ENCODE results near the gene UBQLNL. TPM values are rescaled to one million over a fixed set of nuclear protein-coding genes. Genes with fewer than 3 reads are reported as not detected.

UBQLNL gene, protein sequence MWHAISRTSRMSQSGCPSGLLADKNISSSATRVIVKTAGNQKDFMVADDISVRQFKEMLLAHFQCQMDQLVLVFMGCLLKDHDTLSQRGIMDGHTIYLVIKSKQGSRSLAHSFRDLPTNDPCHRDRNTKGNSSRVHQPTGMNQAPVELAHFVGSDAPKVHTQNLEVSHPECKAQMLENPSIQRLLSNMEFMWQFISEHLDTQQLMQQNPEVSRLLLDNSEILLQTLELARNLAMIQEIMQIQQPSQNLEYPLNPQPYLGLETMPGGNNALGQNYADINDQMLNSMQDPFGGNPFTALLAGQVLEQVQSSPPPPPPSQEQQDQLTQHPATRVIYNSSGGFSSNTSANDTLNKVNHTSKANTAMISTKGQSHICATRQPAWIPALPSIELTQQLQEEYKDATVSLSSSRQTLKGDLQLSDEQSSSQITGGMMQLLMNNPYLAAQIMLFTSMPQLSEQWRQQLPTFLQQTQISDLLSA
- polyA plus RNA-seq (ENCODE audit: insufficient read length) = 0.18 TPM

DNA sequence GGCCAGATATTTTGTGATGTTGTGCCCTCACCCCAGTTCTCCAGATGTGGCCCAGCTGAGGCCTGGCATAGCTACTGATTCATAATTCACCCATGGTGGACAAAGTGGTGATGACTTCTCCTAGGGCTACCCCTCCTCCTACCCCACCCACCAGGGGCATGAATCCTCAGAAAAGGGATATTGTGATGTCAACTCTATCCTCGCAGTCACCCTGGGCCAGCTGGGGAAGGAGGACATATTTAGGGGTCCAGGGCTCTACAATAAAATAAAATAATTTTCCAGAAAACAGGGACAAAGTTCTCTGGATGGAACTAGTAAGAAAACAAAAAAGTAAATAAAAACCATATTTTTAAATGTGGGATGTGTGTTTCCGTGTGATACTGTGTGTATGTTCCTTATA is at the start of gene UBQLNL:
Gene UBQLNL (minus strand): TSS at position 101 of the 400 bp plus-strand sequence. CDS start 258 bp downstream, outside the sequence.
- no peak for DNase-seq (ENCODE audit: low read depth)

DNA sequence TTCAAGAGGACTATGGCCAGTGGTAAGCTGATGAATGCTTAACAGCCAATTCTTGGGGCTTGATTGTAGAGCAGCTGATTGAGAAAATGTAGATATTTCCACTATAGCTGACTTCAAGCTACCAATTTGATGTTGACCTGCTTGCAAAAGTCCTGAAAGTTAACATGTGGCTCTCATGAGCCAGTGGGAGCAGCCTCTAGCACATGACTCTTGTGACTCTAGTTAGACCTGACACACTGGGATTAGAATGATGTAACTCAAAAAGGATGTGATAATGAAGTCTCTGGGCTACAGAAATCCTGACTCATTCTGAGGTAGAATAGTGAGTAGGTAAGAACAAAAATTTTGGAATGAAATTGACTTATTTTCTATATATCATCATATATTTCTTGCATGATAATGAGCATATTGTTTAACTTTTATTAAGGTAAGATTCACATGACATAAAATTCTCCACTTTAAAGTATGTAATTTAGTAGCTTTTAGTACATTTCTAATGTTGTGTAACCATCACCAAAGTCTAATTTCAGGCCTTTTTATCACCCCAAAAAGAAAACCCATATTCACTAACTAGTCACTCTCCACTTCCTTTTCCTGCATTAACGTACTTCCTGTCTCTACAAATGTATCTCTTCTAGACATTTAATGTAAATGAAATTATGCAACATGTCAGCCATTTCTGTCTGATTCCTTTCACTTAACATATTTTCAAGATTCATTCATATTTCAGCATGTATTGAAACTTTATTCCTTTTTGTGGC is 47.9 kb upstream of the UBQLNL start:
- DNase-seq (ENCODE audit: low read depth) = no peak

DNA sequence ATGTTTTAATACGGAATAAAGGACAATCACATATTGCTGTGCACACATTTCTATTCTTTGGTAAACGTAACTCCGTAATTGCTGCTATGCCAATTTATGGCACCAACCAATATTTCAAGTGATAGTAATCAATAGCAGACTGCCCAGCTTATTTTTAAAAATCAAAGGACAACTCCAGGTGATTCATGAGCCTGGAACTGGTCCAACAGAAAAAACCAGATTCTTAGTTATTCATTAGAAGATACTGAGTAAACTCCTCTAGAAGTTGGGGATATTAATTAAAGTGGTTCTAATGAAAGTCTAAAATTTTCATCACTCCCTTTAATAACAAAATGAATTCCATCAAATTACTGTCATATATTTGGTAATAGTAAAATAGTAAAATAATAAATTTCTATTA is 41.3 kb upstream of the UBQLNL start:
- DNase-seq (ENCODE audit: low read depth) = no peak

DNA sequence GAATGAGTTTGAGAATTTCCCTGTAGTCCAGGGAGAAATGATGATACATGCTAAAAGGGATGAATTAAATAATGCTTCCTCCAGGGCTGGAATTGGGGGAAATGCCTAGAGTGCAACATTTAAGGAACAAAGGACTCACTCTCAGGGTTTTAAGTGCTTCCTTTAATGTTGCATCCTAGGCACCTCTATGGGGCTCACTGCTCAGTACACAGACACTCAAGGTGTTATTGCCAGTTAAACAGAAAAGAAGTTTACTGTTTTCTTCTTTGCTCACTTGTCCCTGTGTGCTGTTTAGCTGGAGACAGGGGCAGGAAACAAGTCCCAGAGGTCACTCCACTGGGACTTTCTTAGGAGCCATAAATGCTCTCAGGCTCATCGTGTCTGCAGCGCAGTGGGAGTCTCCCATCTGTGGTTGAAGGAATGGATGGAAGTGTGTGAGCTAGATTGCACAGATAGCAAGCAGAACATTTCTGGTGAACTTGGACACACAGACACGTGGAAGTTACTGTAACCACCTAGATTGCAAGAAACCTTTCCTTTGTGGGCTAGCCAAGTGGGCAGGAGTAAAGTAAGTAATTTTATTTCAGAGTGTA is 40.2 kb upstream of the UBQLNL start:
- DNase-seq (ENCODE audit: low read depth) = no peak

DNA sequence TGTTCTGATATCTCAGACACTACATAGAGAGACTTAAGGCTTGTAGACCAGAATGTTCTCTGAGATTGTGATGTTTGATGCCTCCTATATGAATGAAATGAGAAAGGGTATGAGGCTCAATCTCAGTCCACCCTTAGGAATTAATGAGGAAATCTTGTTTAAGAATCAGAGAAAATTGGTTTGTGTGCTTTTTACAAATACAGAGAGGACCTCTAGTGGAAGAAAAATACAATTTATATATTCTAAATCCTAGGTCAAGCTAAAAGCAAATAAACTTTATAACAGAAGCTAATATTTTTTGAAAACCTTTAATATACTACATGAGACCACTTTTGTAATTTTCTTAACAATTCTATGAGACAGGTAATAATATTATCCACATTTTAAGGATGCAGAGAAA is 36.8 kb upstream of the UBQLNL start:
- DNase-seq (ENCODE audit: low read depth) = no peak

DNA sequence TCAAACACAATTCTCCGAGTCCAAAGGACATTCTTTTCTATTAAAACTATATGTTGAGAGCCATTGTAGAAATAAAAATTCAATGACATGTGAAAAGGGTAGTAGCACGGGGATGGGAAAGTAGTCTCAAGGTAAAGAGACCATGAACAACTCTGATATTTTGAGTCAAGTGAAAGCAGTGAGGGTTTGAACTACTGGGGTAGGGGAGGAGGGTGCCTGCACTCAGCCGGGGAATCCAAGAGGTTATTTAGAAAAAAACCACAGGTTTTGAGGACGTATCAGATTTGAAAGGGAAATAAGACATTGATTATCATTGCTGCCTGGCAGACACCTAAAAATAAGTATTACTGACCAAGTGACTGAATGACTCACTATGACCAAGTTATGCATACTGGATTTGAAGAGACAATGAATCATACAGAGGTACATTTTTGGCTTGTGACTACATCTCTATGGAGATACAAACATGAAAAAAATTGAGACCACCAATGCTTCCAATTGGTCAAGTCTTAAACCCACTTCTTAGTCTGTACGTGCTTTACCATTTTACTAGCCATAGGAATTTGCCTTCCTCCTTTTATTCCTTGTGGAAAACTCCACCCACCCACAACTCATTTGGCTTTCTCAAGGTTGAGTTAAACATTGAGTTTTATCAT is 34.1 kb upstream of the UBQLNL start:
- DNase-seq (ENCODE audit: low read depth) = no peak

DNA sequence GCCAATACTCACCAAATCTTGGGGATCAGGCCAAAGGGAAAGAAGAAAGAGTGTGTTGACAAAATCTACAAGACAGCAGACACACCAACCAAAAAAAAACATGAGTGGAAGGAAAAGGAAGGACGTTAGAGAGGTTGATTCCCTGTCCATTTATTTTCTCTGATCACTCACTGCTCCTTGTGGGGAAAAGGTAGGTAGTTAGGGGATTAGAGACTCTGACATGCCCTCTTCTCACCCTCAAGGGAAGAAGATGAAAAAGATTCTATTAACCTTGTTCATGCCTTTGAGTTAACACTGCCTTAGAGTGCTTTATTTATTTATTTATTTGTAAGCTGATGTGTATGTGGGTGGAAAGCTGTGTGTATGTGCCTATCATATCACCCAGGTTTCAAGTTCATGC is 31.9 kb upstream of the UBQLNL start, which contains the start of gene OR52H1:
Gene OR52H1 (minus strand): TSS at position 101 of the 400 bp plus-strand sequence. CDS start 3,035 bp downstream, outside the sequence.
- DNase-seq (ENCODE audit: low read depth) = no peak

DNA sequence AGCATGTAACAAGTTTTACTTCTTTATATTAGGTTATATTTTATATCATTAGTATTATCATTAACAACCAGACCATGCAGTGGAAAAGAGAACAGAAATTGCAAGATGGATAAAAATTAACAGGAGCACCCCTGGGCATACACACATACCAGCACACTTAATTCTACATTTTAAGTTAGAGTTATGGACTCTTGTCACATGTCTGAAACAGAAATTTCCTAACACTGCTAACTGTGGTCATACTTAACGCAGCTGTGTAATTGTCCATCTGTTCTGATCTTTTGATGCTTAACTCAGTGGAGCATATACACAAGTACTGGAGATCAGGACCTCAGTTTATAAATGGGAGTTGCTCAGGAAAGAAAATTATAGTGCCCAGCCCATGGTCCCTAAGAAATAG is 31.5 kb upstream of the UBQLNL start:
- DNase-seq (ENCODE audit: low read depth) = no peak

DNA sequence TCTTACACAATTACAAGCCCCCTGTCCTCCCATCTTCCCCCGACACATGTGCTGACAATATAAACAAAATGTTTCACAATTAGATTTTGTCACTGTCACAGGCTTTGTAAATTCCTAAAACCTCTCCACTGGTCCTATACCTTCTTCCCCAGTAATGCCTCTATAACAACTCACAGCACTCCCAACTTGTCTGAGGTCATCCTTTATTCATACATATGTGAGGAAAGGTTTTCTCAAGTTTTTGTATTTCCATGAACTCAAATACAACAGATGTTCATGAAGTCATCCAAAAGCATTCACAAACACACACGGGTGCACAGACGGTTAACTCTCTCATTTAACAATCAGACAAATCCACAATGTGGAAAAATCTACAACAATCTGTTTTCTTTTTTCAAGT is 30.0 kb upstream of the UBQLNL start:
- no peak for DNase-seq (ENCODE audit: low read depth)

DNA sequence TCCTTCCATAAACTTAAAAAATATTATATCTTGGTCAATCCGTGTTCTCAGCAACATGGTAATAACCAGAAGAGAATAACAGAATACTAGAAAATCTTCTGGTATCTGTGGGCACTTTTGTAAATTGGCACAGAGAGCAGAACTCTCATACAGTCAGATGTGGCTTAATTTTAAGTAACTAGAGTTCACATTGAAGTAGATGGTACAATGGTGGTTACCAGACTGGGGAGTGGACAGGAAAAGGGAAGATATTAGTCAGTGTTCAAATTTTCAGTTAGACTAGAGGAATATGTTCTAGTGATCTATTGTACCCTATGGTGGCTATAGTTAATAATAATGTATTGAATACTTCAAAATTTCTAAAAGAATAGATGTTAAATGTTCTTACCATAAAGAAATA is 24.9 kb upstream of the UBQLNL start:
- no peak for DNase-seq (ENCODE audit: low read depth)

DNA sequence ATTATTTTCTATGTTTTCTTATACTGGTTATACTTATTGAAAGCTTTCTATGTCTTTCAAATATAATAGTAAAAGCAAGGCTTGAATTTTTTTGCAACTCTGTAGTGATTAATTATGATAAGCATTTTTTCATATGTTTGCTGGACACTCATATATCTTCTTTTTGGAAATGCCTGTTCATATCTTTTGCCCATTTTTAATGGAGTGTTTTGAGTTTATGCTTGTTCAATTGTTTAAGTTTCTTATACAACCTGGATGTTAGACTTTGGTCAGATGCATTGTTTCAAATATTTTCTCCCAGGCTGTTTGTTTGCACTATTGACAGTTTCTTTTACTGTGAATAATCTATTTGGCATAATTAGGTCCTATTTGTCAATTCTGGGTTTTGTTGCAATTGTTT is 20.0 kb upstream of the UBQLNL start:
- no peak for DNase-seq (ENCODE audit: low read depth)

DNA sequence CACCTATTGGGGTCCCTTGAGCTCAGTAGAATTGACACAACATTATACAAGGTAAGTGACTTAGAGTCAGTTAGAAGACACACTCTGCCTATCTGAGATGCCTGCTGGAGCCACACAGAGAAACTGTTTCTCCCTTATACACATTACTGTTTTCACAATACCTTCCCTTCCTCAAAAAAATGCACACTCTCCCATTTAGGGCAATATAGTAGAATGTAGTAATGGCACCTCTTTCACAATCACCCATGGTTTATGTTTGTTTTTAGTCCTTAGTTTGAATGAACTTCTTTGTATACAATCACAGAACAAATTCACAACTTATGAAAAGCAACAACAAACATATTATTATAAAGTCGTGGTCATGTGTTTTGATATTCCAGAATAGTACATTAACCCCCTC is 17.5 kb upstream of the UBQLNL start:
- DNase-seq (ENCODE audit: low read depth) = no peak

DNA sequence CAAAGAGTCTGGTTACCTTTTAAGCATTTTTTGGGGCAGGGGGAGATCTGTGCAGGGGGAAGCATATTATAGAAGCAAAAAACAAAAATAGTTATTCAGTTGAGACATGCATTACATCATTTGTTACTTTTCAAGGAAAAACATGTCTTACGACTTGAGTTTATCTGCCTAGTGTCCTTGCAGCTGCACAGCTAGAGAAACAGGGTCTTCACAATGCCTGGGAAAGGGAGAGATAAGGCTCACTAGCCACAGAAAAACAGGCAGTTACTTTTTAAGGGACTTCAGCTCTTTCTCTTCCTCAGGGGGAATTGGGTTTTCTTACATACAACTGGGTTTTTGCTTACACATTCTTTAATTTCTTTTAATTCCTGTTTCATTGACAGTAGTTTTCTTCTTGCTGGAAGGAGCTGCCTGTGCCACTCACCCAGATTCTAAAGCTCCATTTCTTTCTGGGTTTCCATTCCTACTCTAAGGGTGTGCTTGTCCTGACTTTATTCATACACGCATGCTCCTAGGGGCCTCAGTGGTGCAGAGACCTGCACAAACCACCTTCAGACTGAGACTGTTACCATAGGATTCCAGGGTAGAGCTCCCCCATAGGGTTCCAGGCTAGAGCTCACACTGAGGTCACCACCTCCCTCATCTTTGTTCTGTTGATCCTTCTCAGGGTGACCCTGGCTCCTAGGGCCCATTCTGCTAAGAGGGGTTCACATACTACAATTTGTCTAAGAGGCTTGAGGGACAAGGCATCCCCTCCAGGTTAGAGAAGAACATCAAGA is 14.7 kb upstream of the UBQLNL start:
- DNase-seq (ENCODE audit: low read depth) = no peak

DNA sequence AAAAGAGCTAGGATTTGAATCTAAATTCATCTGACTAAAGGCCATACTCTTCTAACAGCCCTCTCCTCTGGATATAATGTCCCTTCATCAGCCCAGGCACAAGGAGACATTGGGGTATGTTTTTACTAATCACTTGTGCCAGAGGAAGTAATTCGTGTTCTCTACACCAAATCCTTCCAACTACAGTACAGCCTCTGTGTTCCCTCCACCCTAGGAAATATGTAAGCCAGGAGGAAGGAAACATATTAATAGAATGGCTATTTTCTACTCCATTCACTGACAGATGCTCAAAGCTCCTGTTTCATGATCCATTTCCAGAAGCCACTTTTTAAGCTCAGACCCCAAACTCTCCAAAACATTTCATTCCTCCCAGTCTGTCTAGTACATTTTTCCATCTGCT is 12.0 kb upstream of the UBQLNL start:
- no peak for DNase-seq (ENCODE audit: low read depth)

DNA sequence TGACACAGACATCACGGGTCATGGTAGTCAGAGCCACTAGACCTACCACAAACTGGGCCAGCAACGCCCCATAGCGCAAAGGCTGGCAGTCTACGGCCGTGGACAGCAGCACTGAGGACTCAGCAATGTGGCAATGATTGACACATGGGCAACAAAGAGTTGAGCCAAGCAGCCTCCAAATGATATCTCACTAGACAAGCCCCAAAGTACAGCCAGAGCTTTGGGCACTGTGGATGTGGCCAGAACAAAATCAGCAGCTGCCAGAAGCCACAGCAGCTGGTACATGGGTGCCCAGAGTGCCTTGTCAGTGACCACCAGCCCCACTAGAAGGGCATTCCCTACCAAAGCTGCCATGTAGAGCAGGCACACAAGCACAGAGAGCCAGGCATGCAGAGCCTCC is 11.2 kb upstream of the UBQLNL start:
- DNase-seq (ENCODE audit: low read depth) = no peak

DNA sequence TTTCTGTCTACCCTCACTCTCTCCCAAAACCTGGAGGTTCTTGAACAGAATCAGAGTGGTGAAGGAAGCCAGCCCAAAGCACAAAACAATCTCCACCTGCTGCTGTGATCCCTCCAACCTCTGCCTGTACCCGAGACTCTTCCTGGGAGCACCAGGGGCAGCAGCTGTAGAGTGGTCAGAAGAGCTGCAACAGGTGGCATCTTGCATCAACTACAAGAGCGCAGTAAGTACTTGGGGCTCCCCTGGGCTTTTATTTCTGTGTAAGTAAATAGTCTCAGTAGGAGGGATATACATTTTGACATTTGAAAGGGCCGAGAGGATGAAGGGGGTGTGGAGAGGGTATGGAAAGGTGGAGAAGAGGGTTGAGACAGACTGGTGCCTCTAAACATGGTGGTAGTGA is 8.3 kb upstream of the UBQLNL start:
- DNase-seq (ENCODE audit: low read depth) = no peak

DNA sequence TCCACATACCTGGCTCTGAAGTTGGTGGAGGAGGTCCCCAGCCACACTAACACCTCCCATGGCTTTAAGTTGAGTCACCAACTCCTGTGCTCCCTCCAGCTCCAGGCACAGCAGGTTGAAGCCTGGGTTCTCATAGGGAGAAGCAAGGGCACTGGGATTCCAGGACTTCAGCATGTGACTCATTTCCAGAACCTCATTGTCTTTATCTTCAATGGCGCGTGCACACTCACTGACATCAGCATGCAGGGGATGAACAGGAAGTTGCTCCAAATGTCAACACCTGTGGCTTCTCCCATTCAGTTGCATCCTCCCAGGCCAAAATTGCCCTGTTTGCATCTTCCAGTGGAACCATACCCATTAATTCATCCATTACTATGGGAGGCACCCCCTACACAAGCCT is 5.8 kb upstream of the UBQLNL start:
- no peak for DNase-seq (ENCODE audit: low read depth)

DNA sequence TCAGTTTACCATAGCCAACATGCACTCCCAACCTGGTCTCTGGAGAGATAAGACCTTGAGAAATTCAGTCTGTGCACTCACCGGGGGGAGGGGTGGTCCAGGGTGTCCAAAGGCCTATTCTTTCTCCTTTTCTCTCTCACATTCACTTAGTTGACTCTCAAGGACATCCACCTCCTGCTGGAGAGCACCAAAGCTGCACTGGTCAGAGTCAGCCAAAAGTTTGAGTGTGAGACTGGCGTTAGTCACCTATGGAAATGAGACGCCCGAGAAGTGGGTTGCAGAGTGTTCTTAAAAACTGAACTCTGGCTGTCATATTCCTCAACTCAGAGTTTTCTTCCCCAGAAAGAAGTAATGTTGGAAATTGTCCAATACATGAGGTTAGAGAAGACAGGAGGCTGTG is 5.0 kb upstream of the UBQLNL start:
- DNase-seq (ENCODE audit: low read depth) = no peak

DNA sequence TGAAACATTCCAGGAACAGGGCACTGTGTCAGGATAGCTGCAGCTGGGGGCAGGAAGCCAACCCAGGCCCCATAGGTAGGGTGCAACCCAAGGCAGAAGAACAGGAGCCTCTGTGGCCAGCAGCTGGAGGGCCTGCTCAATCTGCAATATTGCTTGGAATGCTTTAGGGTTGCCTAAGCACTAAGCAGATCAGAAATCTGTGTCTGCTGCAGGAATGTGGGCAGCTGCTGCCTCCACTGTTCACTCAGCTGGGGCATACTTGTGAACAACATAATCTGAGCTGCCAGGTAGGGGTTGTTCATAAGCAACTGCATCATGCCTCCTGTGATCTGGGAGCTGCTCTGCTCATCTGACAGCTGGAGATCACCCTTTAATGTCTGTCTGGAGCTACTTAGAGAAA is 1.7 kb downstream of the UBQLNL start:
- no peak for DNase-seq (ENCODE audit: low read depth)

DNA sequence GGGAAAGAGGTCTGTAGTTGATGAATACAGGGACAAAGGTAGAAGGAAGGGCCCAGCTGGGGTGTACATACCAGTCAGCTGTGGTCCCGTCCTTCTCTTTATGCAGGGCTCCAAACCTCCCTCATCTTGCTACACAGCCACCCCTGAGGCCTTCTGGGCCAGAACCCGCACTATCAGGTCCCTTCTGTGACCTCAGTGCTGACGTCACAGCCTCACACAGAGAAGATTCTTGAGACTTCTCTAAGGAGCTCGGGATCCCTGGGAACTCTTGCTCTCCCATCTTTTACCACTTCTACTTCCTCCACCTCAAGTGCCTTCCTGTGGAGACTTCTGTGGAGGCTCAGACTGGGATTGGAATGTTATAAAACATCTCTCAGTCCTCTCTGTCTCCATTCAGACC is 6.7 kb downstream of the UBQLNL start, which contains the start of gene UBQLN3:
Gene UBQLN3 (minus strand): TSS at position 155 of the 400 bp plus-strand sequence. CDS start 399 bp downstream, outside the sequence.
- DNase-seq (ENCODE audit: low read depth) = no peak

DNA sequence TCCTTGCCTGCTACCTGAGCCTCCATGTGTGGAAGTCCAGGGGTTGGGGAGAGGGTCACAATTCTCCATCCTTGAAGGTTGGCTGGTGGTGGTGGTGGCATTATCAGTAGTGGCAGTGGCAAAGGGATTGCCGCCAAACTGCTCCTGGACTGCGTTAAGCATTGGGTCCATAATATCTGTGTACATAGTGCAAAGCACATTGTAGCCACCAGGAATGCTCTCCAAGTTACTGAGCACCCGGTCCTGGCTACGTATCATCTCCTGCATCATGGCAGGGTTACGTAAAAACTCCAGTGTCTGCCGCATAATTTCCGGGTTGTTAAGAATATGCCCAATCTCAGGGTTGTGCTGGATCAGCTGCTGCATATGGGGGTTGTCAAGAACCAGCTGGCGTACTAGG is 7.9 kb downstream of the UBQLNL start:
- DNase-seq (ENCODE audit: low read depth) = no peak
